ENCODE measurements around the gene MCOLN1. TPM values are rescaled to one million over a fixed set of nuclear protein-coding genes. Genes with fewer than 3 reads are reported as not detected.

Gene MCOLN1
- polyA plus RNA-seq, 1 of the 3 experiments (the other 2 are of a cell fraction), result 28.4 TPM

DNA sequence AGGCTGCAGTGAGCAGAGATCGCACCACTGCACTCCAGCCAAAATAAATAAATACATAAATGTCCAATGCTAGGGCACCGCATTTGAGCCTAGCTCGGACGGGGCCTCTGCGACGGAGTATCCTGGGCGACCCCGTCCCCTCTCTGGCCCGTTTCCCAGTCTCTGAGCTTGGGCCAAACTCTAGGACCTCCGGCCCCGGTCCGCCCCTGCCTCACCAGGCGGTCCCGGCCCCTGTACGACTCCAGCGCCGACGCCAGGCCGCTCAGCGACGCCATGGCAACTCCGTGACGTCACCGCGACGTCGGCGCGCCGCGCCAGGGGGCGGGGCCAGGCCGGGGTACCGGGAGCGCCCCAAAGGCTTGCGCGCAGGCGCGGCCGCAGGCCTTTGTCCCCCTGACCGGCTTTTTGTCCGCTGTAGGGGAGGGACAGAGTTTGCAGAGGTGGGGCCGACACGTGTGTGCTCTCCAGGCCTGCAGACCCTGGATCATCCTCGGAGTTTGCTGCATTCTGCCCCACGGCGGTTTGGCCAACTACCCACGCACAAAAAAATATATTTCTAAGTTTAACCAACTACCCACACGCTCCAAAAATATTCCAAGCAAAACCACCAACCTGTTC is 33.6 kb upstream of the MCOLN1 start, which contains the start of gene PEX11G:
TSS of gene PEX11G (minus strand) at position 300 of the 618 bp plus-strand sequence. CDS start at position 275, 25 bp downstream.
- WGBS (ENCODE audit: low lambda C conversion rate), result 3% methylated on average over 13 of the region's 49 CpGs
- DNase-seq, result peak; percentile 99
- H3K79me2 ChIP-seq (ENCODE audit: insufficient read depth), result no peaks in the 10 kb centered on the region
- peak within 1 kb of the TSS; percentile 48 to 78 for H3K27ac ChIP-seq (ENCODE audit: low read depth in 2 of 2, low read length in 1 of 2)
- no peaks in the 10 kb centered on the region for H3K27me3 ChIP-seq (ENCODE audit: insufficient read depth)
- H3K9me3 ChIP-seq, result no peaks in the 10 kb centered on the region
- POLR2A ChIA-PET, result no interaction called here
- H2AFZ ChIP-seq (ENCODE audit: low read depth), result peak within 1 kb of the TSS; percentile 100
- CTCF ChIA-PET, result interaction anchor here (1.5 to 1.6 kb wide), 2 partner anchors 32 to 80 kb away, joined by 3 read pairs; no protein-coding TSS in a partner anchor
- peak within 1 kb of the TSS; percentile 78 for H3K4me2 ChIP-seq
- H3K36me3 ChIP-seq (replicated peaks in 1 of 2; ENCODE audit: control insufficient read depth in 1 of 2, insufficient read depth in 2 of 2, low read length in 1 of 2), result no peaks in the 10 kb centered on the region
- TF ChIP-seq YY1 (IDR thresholded peaks at IDR 0.05; ENCODE audit: low read depth) (peak; percentile 77), NRF1 (IDR thresholded peaks at IDR 0.05; ENCODE audit: low read depth, low read length) (peak; percentile 78), MXI1 (IDR thresholded peaks at IDR 0.05; ENCODE audit: low read depth, low read length) (peak; percentile 95), POLR2AphosphoS5 (IDR thresholded peaks at IDR 0.05; ENCODE audit: low read depth, low read length) (peak; percentile 85), RFX5 (IDR thresholded peaks at IDR 0.05; ENCODE audit: low read length) (no peak; the same call in 1 of the 2 replicates), FOSL2 (IDR thresholded peaks at IDR 0.05; ENCODE audit: borderline replicate concordance, low read depth) (no peak), CHD2 (IDR thresholded peaks at IDR 0.05; ENCODE audit: low read length, partially characterized antibody) (peak; percentile 42), TAF1 (IDR thresholded peaks at IDR 0.05; ENCODE audit: borderline replicate concordance, low read depth, low read length) (peak; percentile 43), GATA2 (CRISPR knock-in tag; IDR thresholded peaks at IDR 0.05) (no peak), RAD21 (IDR thresholded peaks at IDR 0.05; ENCODE audit: low read length) (no peak), FOXJ3 (CRISPR knock-in tag; IDR thresholded peaks at IDR 0.05) (no peak)
- TF ChIP-seq, protein P1, sequence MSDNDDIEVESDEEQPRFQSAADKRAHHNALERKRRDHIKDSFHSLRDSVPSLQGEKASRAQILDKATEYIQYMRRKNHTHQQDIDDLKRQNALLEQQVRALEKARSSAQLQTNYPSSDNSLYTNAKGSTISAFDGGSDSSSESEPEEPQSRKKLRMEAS (IDR thresholded peaks at IDR 0.05; ENCODE audit: low read depth), result 0 out of 2 replicates have a peak, but pooled peaks have one; percentile 42
- peak within 1 kb of the TSS; percentile 51 to 63 for H3K4me3 ChIP-seq (ENCODE audit: low read depth in 2 of 2, low read length in 1 of 2)
- H3F3A ChIP-seq (replicated peaks; ENCODE audit: insufficient read depth), result no peaks in the 10 kb centered on the region
- peak within 1 kb of the TSS; percentile 69 for H3K9ac ChIP-seq
- H3K4me1 ChIP-seq (ENCODE audit: control insufficient read depth in 1 of 2, insufficient read depth in 2 of 2, low read depth in 1 of 2, low read length in 1 of 2), result peaks cover 4 to 11% of the 10 kb centered on the region in 2 experiments; a peak in 2 of 4 replicates
- H3K9me2 ChIP-seq, result no peaks in the 10 kb centered on the region
- no peaks in the 10 kb centered on the region for H4K20me1 ChIP-seq (ENCODE audit: insufficient read depth)

DNA sequence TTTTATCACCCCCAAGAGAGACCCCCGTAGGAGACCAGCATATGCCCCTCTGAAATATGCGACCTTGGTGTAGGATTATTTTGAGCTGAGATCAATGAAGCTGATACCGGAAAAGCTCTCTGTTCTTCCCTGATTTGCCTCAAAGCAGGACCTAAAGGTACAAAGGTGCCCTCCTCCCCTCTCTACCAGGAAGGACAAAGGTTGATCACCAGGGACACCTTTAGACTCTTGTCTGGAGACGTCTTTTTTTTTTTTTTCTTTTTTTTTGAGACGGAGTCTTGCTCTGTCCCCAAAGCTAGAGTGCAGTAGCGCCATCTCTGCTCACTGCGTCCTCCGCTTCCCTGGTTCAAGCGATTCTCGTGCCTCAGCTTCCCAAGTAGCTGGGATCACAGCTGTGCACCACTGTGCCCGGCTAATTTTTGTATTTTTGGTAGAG is 32.8 kb upstream of the MCOLN1 start:
- no peaks in the 10 kb centered on the region for H4K20me1 ChIP-seq (ENCODE audit: insufficient read depth)
- no peaks in the 10 kb centered on the region for H3K9me2 ChIP-seq
- no peaks in the 10 kb centered on the region for H3K79me2 ChIP-seq (ENCODE audit: insufficient read depth)
- 84% methylated on average over 11 of the region's 11 CpGs for WGBS (ENCODE audit: low lambda C conversion rate)
- POLR2A ChIA-PET, result no interaction called here
- peak overlapping the region in 1 of 2 experiments; percentile 78; a peak in 2 of 4 replicates for H3K27ac ChIP-seq (ENCODE audit: low read depth in 2 of 2, low read length in 1 of 2)
- H3K27me3 ChIP-seq (ENCODE audit: insufficient read depth), result no peaks in the 10 kb centered on the region
- H3K4me3 ChIP-seq (ENCODE audit: low read depth in 2 of 2, low read length in 1 of 2), result no peak overlapping the region
- no peaks in the 10 kb centered on the region for H3F3A ChIP-seq (replicated peaks; ENCODE audit: insufficient read depth)
- H3K4me2 ChIP-seq, result no peak overlapping the region
- peak overlapping the region; percentile 100 for H2AFZ ChIP-seq (ENCODE audit: low read depth)
- CTCF ChIA-PET, result interaction anchor here (1.5 to 1.6 kb wide), 2 partner anchors 32 to 79 kb away, joined by 3 read pairs; no protein-coding TSS in a partner anchor
- no peaks in the 10 kb centered on the region for H3K36me3 ChIP-seq (replicated peaks in 1 of 2; ENCODE audit: control insufficient read depth in 1 of 2, insufficient read depth in 2 of 2, low read length in 1 of 2)
- peaks cover 4 to 17% of the 10 kb centered on the region in 2 experiments; a peak in 2 of 4 replicates for H3K4me1 ChIP-seq (ENCODE audit: control insufficient read depth in 1 of 2, insufficient read depth in 2 of 2, low read depth in 1 of 2, low read length in 1 of 2)
- H3K9me3 ChIP-seq, result no peaks in the 10 kb centered on the region
- no peak overlapping the region for H3K9ac ChIP-seq
- DNase-seq, result no peak
- TF ChIP-seq RXRA (IDR thresholded peaks at IDR 0.05; ENCODE audit: borderline replicate concordance, low read depth) (no peak), SIN3A (IDR thresholded peaks at IDR 0.05; ENCODE audit: borderline replicate concordance, low read depth, low read length) (no peak), MXI1 (IDR thresholded peaks at IDR 0.05; ENCODE audit: low read depth, low read length) (no peak), TAF1 (IDR thresholded peaks at IDR 0.05; ENCODE audit: borderline replicate concordance, low read depth, low read length) (no peak), TCF12 (IDR thresholded peaks at IDR 0.05) (no peak), EZH2phosphoT487 (IDR thresholded peaks at IDR 0.05; ENCODE audit: borderline replicate concordance, low read depth) (no peak), ELF1 (IDR thresholded peaks at IDR 0.05) (no peak), NFIC (IDR thresholded peaks at IDR 0.05; ENCODE audit: borderline replicate concordance) (no peak), NRF1 (IDR thresholded peaks at IDR 0.05; ENCODE audit: low read depth, low read length) (no peak)
- TF ChIP-seq, protein P2, sequence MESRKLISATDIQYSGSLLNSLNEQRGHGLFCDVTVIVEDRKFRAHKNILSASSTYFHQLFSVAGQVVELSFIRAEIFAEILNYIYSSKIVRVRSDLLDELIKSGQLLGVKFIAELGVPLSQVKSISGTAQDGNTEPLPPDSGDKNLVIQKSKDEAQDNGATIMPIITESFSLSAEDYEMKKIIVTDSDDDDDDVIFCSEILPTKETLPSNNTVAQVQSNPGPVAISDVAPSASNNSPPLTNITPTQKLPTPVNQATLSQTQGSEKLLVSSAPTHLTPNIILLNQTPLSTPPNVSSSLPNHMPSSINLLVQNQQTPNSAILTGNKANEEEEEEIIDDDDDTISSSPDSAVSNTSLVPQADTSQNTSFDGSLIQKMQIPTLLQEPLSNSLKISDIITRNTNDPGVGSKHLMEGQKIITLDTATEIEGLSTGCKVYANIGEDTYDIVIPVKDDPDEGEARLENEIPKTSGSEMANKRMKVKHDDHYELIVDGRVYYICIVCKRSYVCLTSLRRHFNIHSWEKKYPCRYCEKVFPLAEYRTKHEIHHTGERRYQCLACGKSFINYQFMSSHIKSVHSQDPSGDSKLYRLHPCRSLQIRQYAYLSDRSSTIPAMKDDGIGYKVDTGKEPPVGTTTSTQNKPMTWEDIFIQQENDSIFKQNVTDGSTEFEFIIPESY (IDR thresholded peaks at IDR 0.05; ENCODE audit: borderline replicate concordance, low read depth), result no peak
- TF ChIP-seq, protein P3, sequence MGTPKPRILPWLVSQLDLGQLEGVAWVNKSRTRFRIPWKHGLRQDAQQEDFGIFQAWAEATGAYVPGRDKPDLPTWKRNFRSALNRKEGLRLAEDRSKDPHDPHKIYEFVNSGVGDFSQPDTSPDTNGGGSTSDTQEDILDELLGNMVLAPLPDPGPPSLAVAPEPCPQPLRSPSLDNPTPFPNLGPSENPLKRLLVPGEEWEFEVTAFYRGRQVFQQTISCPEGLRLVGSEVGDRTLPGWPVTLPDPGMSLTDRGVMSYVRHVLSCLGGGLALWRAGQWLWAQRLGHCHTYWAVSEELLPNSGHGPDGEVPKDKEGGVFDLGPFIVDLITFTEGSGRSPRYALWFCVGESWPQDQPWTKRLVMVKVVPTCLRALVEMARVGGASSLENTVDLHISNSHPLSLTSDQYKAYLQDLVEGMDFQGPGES (IDR thresholded peaks at IDR 0.05; ENCODE audit: low read depth, low read length), result no peak

Data from SK-N-SH (cell line).